Activated CD8-positive, alpha-beta memory T cell treated with anti-CD3 and anti-CD28 coated beads for 36 hours (primary cell): ENCODE results near the gene PSKH1. TPM values are rescaled to one million over a fixed set of nuclear protein-coding genes. Genes with fewer than 3 reads are reported as not detected.
"Not testable (repeated sequence)": the region's sequence is repeated elsewhere in the genome, so short reads cannot be mapped to it uniquely, and the experiment has no call there.

ENCODE experiments used
- CTCF ChIA-PET: fragments of 350-600 bp; sonication (Branson Sonifier 250); formaldehyde crosslinking; loops from one replicate; lab custom pipeline; 2021; ENCODE audit warnings: antibody characterized with exemption; lab: Charles Lee
- POLR2A ChIA-PET: fragments of 350-600 bp; sonication (Branson Sonifier 250); formaldehyde crosslinking; loops from one replicate; lab custom pipeline; 2021; ENCODE audit warnings: antibody characterized with exemption; lab: Charles Lee
- total RNA-seq, 2 experiments: library from RNA; stranded (reverse); gene quantifications; one replicate each; pipeline ENCODE4 v1.2.3, GENCODE V29; 2021

PSKH1 gene
- total RNA-seq, 2 experiments from 2014 or later, result 13.4 to 14.7 TPM

GRCh38 chr16:67862623-67863583, 30.2 kb upstream of the PSKH1 start:
- POLR2A ChIA-PET, result no interaction called here

GRCh38 chr16:67864044-67864443, 29.0 kb upstream of the PSKH1 start:
- POLR2A ChIA-PET, result not testable (repeated sequence)
- CTCF ChIA-PET, result interaction anchor here (0.7 kb wide), 1 partner anchor 342 kb away, joined by 5 read pairs; no protein-coding TSS in a partner anchor

More at GRCh38 chr16:67862623-67863583, 30.2 kb upstream of the PSKH1 start:
- CTCF ChIA-PET, result interaction anchor here (1.0 to 1.2 kb wide), 2 partner anchors 46 to 66 kb away, joined by 4 read pairs; no protein-coding TSS in a partner anchor

GRCh38 chr16:67864594-67864993, 28.5 kb upstream of the PSKH1 start:
- CTCF ChIA-PET, result interaction anchor here (0.7 to 1.0 kb wide), 3 partner anchors 48 to 341 kb away, joined by 3 to 5 read pairs (median 5); no protein-coding TSS in a partner anchor
- POLR2A ChIA-PET, result no interaction called here

GRCh38 chr16:67865318-67865717, 27.7 kb upstream of the PSKH1 start:
- CTCF ChIA-PET, result interaction anchor here (1.0 to 1.8 kb wide), 3 partner anchors 46 to 64 kb away, joined by 3 to 5 read pairs (median 4); no protein-coding TSS in a partner anchor
- POLR2A ChIA-PET, result interaction anchor here (0.6 kb wide), 1 partner anchor 26 kb away, joined by 3 read pairs; no protein-coding TSS in a partner anchor

- ChIA-PET POLR2A (no interaction called here), CTCF (interaction anchor here (1.3 kb wide), 1 partner anchor 15 kb away, joined by 4 read pairs; no protein-coding TSS in a partner anchor)
Measured at GRCh38 chr16:67868290-67868689, 24.8 kb upstream of the PSKH1 start.

GRCh38 chr16:67869653-67870052, 23.4 kb upstream of the PSKH1 start:
- CTCF ChIA-PET, result no interaction called here
- POLR2A ChIA-PET, result interaction anchor here (0.7 kb wide), 1 partner anchor 21 kb away, joined by 3 read pairs; no protein-coding TSS in a partner anchor

- POLR2A ChIA-PET, result interaction anchor here (0.6 to 0.8 kb wide), 2 partner anchors 37 to 858 kb away, joined by 3 read pairs; no protein-coding TSS in a partner anchor
- CTCF ChIA-PET, result interaction anchor here (0.6 to 1.3 kb wide), 5 partner anchors 12 to 204 kb away, joined by 3 to 6 read pairs (median 4); no protein-coding TSS in a partner anchor
Measured at GRCh38 chr16:67871256-67871655, 21.8 kb upstream of the PSKH1 start.

- POLR2A ChIA-PET, result interaction anchor here (0.8 kb wide), 1 partner anchor 38 kb away, joined by 3 read pairs; no protein-coding TSS in a partner anchor
- CTCF ChIA-PET, result interaction anchor here (0.6 to 1.3 kb wide), 2 partner anchors 12 to 56 kb away, joined by 4 to 6 read pairs; no protein-coding TSS in a partner anchor
Measured at GRCh38 chr16:67872131-67872630, 20.9 kb upstream of the PSKH1 start.

- ChIA-PET POLR2A (interaction anchor here (0.6 to 0.8 kb wide), 2 partner anchors 11 to 32 kb away, joined by 3 read pairs; no protein-coding TSS in a partner anchor), CTCF (interaction anchor here (1.1 to 1.7 kb wide), 4 partner anchors 11 to 56 kb away, joined by 3 to 10 read pairs (median 6); no protein-coding TSS in a partner anchor)
Measured at GRCh38 chr16:67872631-67873434, 20.2 kb upstream of the PSKH1 start, which contains the start of gene EDC4. Gene EDC4 (plus strand): TSS chr16:67873052. CDS start chr16:67873262, 210 bp downstream.

GRCh38 chr16:67873435-67874370, 19.4 kb upstream of the PSKH1 start:
- ChIA-PET POLR2A (interaction anchor here (0.6 to 0.8 kb wide), 2 partner anchors 12 to 33 kb away, joined by 3 read pairs; no protein-coding TSS in a partner anchor), CTCF (interaction anchor here (1.1 to 1.7 kb wide), 7 partner anchors 10 to 307 kb away, joined by 3 to 10 read pairs (median 4); partner anchors contain the start of gene DDX28)

- ChIA-PET CTCF (interaction anchor here (1.1 to 1.7 kb wide), 5 partner anchors 9 to 308 kb away, joined by 3 to 10 read pairs (median 4); partner anchors contain the start of gene DDX28), POLR2A (interaction anchor here (0.7 kb wide), 1 partner anchor 55 kb away, joined by 3 read pairs; no protein-coding TSS in a partner anchor)
Measured at GRCh38 chr16:67874372-67874771, 18.7 kb upstream of the PSKH1 start.

GRCh38 chr16:67877064-67877463, 16.0 kb upstream of the PSKH1 start:
- CTCF ChIA-PET, result interaction anchor here (1.5 kb wide), 1 partner anchor 43 kb away, joined by 3 read pairs; no protein-coding TSS in a partner anchor
- POLR2A ChIA-PET, result no interaction called here

GRCh38 chr16:67878232-67878631, 14.8 kb upstream of the PSKH1 start:
- CTCF ChIA-PET, result no interaction called here

GRCh38 chr16:67878846-67879245, 14.2 kb upstream of the PSKH1 start:
- CTCF ChIA-PET, result interaction anchor here (0.5 kb wide), 1 partner anchor 60 kb away, joined by 3 read pairs; no protein-coding TSS in a partner anchor
- POLR2A ChIA-PET, result no interaction called here

More at GRCh38 chr16:67878232-67878631, 14.8 kb upstream of the PSKH1 start:
- POLR2A ChIA-PET, result no interaction called here

GRCh38 chr16:67879462-67879861, 13.6 kb upstream of the PSKH1 start:
- CTCF ChIA-PET, result interaction anchor here (0.5 to 1.3 kb wide), 2 partner anchors 61 to 63 kb away, joined by 3 to 4 read pairs; no protein-coding TSS in a partner anchor
- POLR2A ChIA-PET, result no interaction called here

GRCh38 chr16:67879936-67880335, 13.1 kb upstream of the PSKH1 start:
- POLR2A ChIA-PET, result no interaction called here
- CTCF ChIA-PET, result interaction anchor here (0.6 to 1.3 kb wide), 2 partner anchors 63 to 1851 kb away, joined by 3 to 4 read pairs; no protein-coding TSS in a partner anchor
